Stimulated activated CD8-positive, alpha-beta memory T cell treated with anti-CD3 and anti-CD28 coated beads, Interleukin-12 subunit alpha, Interleukin-12 subunit beta, amount 100 ng/mL, for 1 hour (primary cell): ENCODE results near the gene TMEM200C.

Experiments used
- DNase-seq: peaks from one replicate; pipeline ENCODE4 v3.0.0-alpha.2; 2020; ENCODE audit warnings: low read depth

The TMEM200C gene

GRCh38 chr18:5895299-5895875 is at the start of gene TMEM200C:
TSS of gene TMEM200C (minus strand) at chr18:5895522. CDS start at chr18:5892063, 3,459 bp downstream.
- DNase-seq, result no peak

DNA sequence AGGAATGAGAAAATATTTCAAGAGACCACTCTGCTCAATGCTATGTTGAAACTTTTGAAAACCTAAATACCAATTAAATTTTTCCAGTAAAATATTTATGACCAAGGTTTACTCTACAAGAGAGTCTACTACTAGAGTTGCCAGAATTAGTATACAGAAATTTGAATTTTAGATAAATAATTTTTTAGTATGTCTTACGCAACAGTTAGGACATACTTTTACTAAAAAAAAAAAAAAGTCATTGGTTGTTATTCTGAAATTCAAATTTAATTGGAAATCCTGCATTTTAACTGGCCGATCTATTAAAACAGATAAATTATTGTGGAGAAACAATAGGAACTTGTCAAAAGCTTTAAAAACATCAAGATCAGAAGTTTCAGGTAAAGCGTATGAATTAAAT is 49.1 kb upstream of the TMEM200C start:
- no peak for DNase-seq

DNA sequence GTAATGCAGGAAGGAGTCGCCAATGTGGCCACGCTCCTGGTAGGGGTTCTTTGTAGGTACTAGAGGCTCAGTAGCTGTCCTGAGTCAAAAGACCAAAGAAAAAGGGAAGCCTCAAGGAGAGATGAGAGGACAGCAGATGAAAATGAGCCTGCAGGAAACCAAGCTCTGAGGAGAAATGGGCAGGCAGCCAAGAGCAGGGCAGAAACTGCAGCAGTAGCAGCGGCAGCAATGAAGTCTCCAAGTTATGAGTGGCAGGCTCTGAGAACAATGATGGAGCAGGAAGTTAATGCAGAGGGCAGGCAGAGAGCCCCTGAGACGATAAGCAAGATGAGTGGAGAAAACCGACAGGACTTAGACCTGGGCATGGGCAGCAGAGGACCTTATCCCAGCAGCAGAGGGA is 48.2 kb upstream of the TMEM200C start:
- no peak for DNase-seq

DNA sequence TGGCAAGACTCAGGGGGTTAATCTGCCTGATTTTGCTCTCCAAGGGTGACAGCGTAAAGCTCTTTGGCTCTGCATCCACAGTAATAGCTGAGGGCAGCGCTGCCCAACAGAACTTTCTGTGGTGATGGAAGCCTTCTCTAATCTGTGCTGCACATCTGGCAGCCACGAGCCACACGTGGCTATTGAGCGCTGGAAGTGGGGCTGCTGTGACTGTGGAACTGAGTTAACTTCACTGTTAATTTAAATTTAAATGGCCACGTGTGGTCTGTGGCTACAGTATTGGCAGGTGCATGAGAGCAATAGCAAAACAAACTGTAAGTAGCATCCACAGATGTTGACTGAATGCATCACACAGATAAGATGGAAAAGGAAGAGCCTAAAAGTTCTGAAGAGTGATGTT is 47.3 kb upstream of the TMEM200C start:
- DNase-seq, result no peak

DNA sequence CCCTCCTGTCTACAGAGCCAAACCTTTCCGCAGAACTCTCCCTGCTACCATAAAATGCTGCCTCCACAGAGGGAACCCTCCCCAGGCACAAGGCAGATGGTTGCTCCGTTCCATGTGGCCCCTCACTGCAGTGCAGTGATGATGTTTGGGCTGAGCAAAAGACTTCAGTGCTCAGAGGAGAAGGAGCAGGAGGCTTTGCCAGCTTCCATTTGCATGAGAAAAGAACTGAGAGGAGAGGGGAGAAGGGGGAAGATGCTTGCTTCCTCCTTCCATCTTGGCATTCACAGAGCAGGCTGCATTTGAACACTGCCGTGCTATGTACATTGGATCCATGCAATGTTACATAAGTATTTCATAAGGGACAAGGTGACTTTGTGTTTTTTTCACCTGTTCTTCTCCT is 46.6 kb upstream of the TMEM200C start:
- DNase-seq, result no peak

- DNase-seq, result no peak
Observed at GRCh38 chr18:5939801-5940667, 44.7 kb upstream of the TMEM200C start.

DNA sequence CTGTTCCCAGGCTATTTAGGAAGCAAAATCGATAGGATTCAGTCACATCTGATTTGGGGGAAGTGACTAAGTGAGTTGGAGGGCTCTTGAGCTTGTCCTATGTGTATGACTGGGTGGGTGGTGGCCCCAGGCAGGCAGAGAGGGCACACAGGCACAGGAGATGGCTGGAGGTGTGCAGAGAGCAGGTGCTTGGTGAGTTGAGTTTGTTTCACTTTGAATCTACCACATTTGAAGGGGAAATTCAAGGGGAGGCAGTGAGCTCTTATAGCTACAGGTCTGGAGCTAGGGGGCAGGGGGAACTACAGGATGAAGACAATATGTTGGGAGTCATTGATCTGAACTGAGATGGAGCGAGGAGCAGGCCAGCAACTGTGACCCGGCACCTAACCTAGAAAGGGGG is 42.5 kb upstream of the TMEM200C start:
- no peak for DNase-seq

GRCh38 chr18:5937121-5937520 is 41.8 kb upstream of the TMEM200C start:
- DNase-seq, result no peak

GRCh38 chr18:5930789-5931188 is 35.5 kb upstream of the TMEM200C start:
- no peak for DNase-seq

DNA sequence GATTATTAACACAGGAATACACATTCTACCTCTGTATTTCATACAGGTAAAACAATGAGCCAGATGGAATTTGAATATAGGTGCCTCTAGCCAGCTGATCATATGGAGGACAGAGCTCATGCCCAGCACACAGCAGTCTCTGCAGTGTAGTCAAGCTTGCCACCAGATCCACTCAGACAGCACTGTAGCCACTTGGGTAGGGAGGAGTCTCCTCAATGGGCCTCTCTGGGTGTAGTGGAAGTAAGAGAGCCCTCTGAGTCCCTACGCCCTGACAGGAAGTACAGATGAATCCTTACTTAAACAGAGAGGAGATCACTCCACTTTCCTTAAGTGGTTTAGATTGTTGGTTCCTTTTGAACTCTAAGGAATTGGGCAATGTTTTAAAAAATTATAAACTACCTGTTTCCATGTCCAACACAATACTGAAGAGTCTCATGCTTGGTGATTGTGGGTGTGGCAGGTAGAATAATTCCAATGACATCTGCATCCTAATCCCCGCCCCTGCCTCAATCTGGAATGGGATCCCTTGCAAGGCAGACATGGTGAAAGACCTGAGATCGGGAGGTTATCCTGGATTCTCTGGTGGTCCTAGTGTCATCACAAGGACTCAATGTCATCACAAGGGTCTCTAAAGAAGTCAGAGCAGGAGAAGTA is 23.0 kb upstream of the TMEM200C start:
- no peak for DNase-seq

- no peak for DNase-seq
Observed at GRCh38 chr18:5914951-5915350, 19.6 kb upstream of the TMEM200C start.

DNA sequence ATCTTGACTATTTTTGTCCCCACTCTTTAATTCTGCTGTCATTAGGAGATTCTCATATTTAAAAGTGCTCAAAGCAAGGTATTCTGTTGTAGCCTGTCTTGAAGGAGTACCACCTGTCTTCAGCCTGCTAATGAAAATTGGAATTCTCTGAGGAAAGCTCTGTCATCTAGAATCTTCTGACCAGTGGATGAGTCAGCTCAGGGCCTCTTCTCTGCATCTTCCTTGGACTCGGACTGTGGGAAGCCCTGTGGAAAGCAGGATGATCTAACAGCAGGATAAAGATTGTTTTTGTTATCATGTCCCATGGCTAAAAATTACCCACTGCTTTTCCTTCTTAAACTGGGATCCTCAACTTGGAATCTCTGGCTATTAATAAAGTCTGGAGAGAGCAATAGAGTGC is 18.7 kb upstream of the TMEM200C start:
- no peak for DNase-seq

GRCh38 chr18:5912566-5912965 is 17.2 kb upstream of the TMEM200C start:
- no peak for DNase-seq

DNA sequence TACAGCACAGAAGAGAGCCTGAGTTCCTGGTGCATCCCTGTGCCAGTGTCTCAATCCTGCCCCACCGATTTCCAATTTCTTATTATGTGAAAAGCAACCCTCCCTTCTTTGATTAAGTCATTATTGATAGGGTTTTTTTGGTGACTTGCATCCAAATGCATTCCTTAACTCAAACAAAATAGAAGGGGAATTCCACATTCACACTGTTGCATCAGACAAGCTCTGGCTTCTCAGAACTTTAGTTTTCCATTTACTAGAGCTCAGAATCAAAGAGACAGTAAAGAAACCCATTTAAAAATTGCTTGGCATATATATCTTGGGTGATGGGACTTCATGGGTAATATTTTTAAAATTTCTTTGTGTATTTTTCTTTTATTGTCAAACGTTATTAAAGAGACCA is 13.8 kb upstream of the TMEM200C start:
- no peak for DNase-seq

DNA sequence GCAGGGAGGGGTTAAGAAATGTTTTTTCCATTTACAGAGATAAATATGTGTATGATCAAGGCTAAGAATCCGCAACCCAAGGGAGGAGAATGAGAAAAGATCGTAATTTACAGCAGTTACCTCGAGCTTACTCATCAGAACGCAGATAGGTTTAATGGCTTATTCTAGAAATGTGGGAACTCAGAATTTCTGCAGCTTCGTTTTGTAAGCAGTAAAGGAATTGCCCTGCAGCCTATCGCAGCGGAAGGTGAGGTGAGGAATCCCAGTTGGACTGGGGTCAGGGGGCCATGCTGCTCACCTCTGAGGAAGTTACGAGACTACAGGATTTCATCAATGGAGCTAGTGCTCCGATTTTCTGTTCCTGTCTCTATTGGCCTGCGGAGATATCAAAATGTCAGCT is 8.1 kb upstream of the TMEM200C start:
- no peak for DNase-seq

DNA sequence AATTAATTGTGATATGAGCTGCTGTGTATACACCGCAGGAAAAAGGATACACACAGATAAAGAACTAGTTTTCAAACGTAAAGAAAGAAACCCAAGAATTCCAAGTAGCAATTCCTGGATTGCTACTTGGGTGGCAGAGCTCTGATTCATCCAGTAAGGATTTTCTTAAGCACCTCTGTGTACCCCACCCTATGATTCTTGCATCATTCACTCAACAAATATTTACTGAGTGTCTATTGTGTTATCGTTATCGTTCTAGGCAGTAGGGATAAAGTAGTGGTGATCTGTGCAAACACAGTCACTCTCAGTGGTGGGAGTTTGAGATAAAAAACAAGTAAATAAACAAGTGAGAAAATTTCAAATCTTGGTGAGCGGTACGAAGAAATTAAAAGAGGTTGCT is 4.9 kb upstream of the TMEM200C start:
- no peak for DNase-seq

GRCh38 chr18:5899835-5900234 is 4.5 kb upstream of the TMEM200C start:
- no peak for DNase-seq

DNA sequence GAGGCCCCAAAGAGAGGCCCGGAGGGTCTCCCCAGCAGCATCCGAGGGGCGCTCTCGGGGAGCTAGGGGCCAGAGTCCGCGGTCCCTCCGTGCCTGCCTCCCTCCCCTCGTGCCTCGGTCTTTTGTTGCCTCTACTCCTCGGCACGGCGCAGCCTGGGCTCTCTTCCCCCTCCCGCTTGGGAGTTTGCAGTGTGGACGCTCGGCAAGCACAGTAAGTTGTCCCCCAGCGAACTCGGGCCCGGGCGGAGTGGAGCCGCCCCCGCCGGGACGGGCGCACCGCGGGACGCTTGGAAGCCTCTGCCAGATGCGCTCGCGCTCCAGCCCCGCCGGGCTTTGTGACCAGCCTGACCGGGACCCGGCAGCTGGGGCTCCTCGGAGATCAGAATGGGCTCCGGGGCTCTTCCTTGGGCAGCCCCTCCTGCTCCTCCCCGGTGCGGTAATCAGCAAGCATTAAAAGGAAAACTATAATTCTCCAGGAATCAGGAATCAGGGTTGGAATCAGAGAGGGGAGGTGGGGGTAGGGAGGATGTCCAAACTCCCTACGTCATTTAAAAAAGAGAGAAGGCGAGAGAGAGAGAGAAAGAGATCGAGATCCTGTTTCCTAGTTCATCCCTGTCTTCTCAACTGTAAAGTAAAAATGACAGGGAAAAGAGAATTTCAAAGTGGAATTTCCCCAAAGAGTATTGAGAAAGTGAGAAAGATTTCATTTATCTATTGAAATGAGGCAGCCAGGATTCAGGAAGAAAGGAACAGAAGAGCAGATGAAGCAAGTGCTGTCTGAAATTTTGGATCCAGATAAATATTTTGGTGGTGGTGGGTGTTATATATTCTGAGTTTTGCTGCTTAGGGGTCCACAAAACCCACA is 786 bp upstream of the TMEM200C start:
- DNase-seq, result no peak

- no peak for DNase-seq
Observed at GRCh38 chr18:5894611-5895298, 567 bp downstream of the TMEM200C start.

DNA sequence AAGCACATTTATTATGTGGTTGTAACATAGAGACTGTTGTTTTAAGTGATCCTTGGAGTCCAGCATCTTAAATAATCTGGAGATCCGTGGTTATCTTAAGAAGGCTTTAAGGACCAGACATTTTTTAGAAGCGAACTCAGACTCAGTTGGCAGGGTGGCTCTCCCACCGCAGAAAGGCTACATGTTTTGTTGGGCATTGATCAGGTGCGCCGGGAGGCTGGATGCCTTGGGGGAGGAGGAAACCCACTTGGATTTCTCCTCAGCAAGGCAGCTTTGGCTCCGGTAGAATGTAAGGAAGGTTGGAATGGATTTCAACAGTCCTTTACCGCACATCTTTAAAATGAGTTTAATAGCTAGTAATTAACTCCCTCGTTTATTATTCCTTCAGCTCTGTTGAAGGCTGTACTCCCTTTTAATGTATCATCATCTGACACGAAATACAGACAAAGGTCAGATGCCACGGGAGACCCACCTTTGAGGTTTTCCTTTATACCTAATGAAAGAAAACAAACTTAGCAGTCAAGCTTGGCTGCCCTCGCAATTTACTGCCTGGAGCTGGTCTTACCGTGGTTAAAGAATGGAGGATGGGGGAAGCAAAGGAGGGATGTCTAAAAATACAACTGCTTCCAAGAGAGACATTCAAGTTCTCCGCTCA is 1.2 kb downstream of the TMEM200C start:
- DNase-seq, result no peak

DNA sequence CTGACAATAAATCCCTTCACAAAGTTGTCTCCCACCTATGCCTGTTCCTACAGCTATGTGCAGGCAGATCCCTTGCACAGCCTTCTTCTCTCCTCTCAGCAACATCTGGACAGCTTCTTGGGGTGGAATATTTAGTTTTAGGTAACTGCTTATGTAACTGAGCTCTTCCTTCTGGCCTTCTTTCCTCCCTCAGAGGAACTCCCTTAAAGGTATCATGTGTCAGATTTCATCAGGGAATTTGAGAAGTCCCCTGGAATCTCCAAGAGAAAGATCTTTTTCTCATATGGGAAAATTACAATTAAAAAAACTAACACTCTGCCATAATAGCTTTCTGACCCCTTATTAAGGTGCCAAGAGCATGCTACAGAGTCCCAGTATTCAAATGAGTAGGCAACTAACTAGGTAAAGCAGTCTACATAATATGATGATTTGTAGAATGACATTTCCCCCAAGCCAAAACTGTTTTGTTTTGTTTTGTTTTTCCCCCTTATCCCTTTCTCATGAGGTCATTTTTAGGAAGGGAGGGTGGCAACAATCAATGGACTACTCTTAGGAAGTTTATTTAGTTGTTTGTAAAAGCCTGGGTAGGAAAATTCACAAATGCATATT is 2.4 kb downstream of the TMEM200C start:
- DNase-seq, result no peak
